IMR-90 (cell line): ENCODE measurements around the gene PDE4DIP. TPM values are rescaled to one million over a fixed set of nuclear protein-coding genes. Genes with fewer than 3 reads are reported as not detected.
"Not testable (repeated sequence)": the region's sequence is repeated elsewhere in the genome, so short reads cannot be mapped to it uniquely, and the experiment has no call there.

Experiments
- ATAC-seq: fragments of 200-7000 bp; cut with Tn5 transposase; 2 replicates; pipeline ENCODE4 v1.9.1; 2020; ENCODE audit warnings: low read depth, mild to moderate bottlenecking, moderate library complexity
- BruUV-seq: library from RNA; stranded (reverse); fragments of 400-500 nt; replicated peaks from 2 replicates; lab custom pipeline; 2021; lab: Mats Ljungman, UMichigan
- CTCF ChIA-PET: fragments of 300-600 bp; formaldehyde crosslinking; extraction: SDS; loops from one replicate; lab custom pipeline; 2021; ENCODE audit warnings: antibody characterized with exemption; lab: Yijun Ruan, JAX
- POLR2A ChIA-PET: fragments of 300-600 bp; sonication (Branson Sonifier 250); formaldehyde crosslinking; loops from one replicate; lab custom pipeline; 2022; ENCODE audit warnings: antibody characterized with exemption; ENCODE audit not compliant: unreplicated experiment; lab: Charles Lee
- DNase-seq: peaks from one replicate; pipeline ENCODE4 v3.0.0; 2013
- H2AFZ ChIP-seq: replicated peaks from 2 replicates; pipeline ENCODE3; 2013; ENCODE audit warnings: low read length, mild to moderate bottlenecking; ENCODE audit not compliant: poor library complexity
- H2AK5ac ChIP-seq: 2 replicates; pipeline ENCODE4 v1.6.1; 2013; ENCODE audit warnings: low read depth, low read length, inconsistent platforms
- H2AK9ac ChIP-seq: replicated peaks from 2 replicates; pipeline ENCODE3; 2013; ENCODE audit warnings: mild to moderate bottlenecking, low read depth, low read length, moderate library complexity; ENCODE audit not compliant: poor library complexity
- H2BK120ac ChIP-seq: 2 replicates; pipeline ENCODE4 v1.6.1; 2013; ENCODE audit warnings: low read depth, low read length, inconsistent platforms
- H2BK15ac ChIP-seq: 3 replicates; pipeline ENCODE4 v1.6.1; 2013; ENCODE audit warnings: low read depth, low read length, inconsistent platforms
- H2BK20ac ChIP-seq: 2 replicates; pipeline ENCODE4 v1.6.1; 2013; ENCODE audit warnings: low read depth, mild to moderate bottlenecking, inconsistent platforms, low read length, moderate library complexity
- H2BK5ac ChIP-seq: 2 replicates; pipeline ENCODE4 v1.6.1; 2013; ENCODE audit warnings: mild to moderate bottlenecking, low read depth, low read length, inconsistent platforms; ENCODE audit not compliant: poor library complexity, severe bottlenecking
- H3K14ac ChIP-seq: replicated peaks from 2 replicates; pipeline ENCODE4 v1.6.1; 2013; ENCODE audit warnings: low read depth, low read length, inconsistent platforms
- H3K18ac ChIP-seq: 2 replicates; pipeline ENCODE4 v1.6.1; 2013; ENCODE audit warnings: low read depth, low read length, control low read depth
- H3K23ac ChIP-seq: 2 replicates; pipeline ENCODE4 v1.6.1; 2013; ENCODE audit warnings: low read depth, low read length, inconsistent platforms
- H3K27ac ChIP-seq: 2 replicates; pipeline ENCODE4 v1.5.1; 2013; ENCODE audit warnings: mild to moderate bottlenecking, control low read depth, low read length; ENCODE audit not compliant: insufficient read depth
- H3K27me3 ChIP-seq: 2 replicates; pipeline ENCODE4 v1.6.1; 2013; ENCODE audit warnings: low read length; ENCODE audit not compliant: control insufficient read depth, insufficient read depth
- H3K36me3 ChIP-seq: 2 replicates; pipeline ENCODE4 v1.6.1; 2013; ENCODE audit warnings: low read length, mixed read lengths; ENCODE audit not compliant: control insufficient read depth, insufficient read depth
- H3K4ac ChIP-seq: 2 replicates; pipeline ENCODE4 v1.6.1; 2013; ENCODE audit warnings: low read depth, low read length, inconsistent platforms
- H3K4me1 ChIP-seq: 2 replicates; pipeline ENCODE4 v1.6.1; 2013; ENCODE audit warnings: low read length, mixed read lengths; ENCODE audit not compliant: control insufficient read depth, insufficient read depth
- H3K4me2 ChIP-seq: 2 replicates; pipeline ENCODE4 v1.6.1; 2013; ENCODE audit warnings: low read depth, mild to moderate bottlenecking, control low read depth, low read length, moderate library complexity
- H3K4me3 ChIP-seq: 2 replicates; pipeline ENCODE4 v1.5.1; 2013; ENCODE audit warnings: low read depth, mild to moderate bottlenecking, control low read depth, low read length, moderate library complexity; ENCODE audit not compliant: insufficient read depth
- H3K56ac ChIP-seq: 2 replicates; pipeline ENCODE4 v1.6.1; 2013; ENCODE audit warnings: low read length, inconsistent platforms; ENCODE audit not compliant: insufficient read depth; ENCODE audit errors: extremely low read depth
- H3K79me1 ChIP-seq, 2 experiments: 2 replicates each; pipeline ENCODE4 v1.6.1; 2013; ENCODE audit warnings: low read length in 2 of 2, inconsistent platforms in 1 of 2, low read depth in 1 of 2
- H3K9ac ChIP-seq: 2 replicates; pipeline ENCODE4 v1.6.1; 2013; ENCODE audit warnings: low read depth, low read length, control low read depth
- H3K9me1 ChIP-seq: 2 replicates; pipeline ENCODE4 v1.6.1; 2013; ENCODE audit warnings: low read length, inconsistent platforms; ENCODE audit not compliant: insufficient read depth
- H3K9me3 ChIP-seq: 2 replicates; pipeline ENCODE4 v1.6.1; 2013; ENCODE audit warnings: low read length; ENCODE audit not compliant: control insufficient read depth, insufficient read depth
- H4K20me1 ChIP-seq: 2 replicates; pipeline ENCODE4 v1.6.1; 2013; ENCODE audit warnings: low read length, inconsistent platforms; ENCODE audit not compliant: insufficient read depth
- H4K5ac ChIP-seq: 2 replicates; pipeline ENCODE4 v1.6.1; 2013; ENCODE audit warnings: mild to moderate bottlenecking, low read depth, low read length, control low read depth
- H4K8ac ChIP-seq, 2 experiments: 2 replicates each; pipeline ENCODE4 v1.6.1; 2013; ENCODE audit warnings: low read depth in 2 of 2, low read length in 2 of 2, control low read depth in 1 of 2, inconsistent platforms in 1 of 2
- H4K91ac ChIP-seq: 2 replicates; pipeline ENCODE4 v1.6.1; 2013; ENCODE audit warnings: low read depth, low read length, inconsistent platforms; ENCODE audit not compliant: insufficient read depth
- WGBS, 2 experiments: methylation state at CpG; one replicate each; pipeline versions ENCODE4 v1.1.5 to v1.1.7; 2013; ENCODE audit warnings: missing lambda C conversion rate in 2 of 2; ENCODE audit not compliant: insufficient read length in 1 of 2; ENCODE audit errors: extremely low coverage in 2 of 2; 5-methylcytosine and 5-hydroxymethylcytosine counted together
- dilution Hi-C: fragments of 300-500 bp; cut with HindIII; formaldehyde crosslinking; loops from one replicate; pipeline ENCODE4 v1.14.3; 2018; ENCODE audit warnings: low sequenced_read_pairs; ENCODE audit not compliant: unreplicated experiment
- in situ Hi-C: fragments of 300-500 bp; cut with MboI; formaldehyde crosslinking; loops from 3 replicates; pipeline ENCODE4 v1.14.3; 2019; ENCODE audit warnings: low sequenced_read_pairs, inconsistent platforms, mixed read lengths
- intact Hi-C: fragments of 100-400 bp; cut with micrococcal nuclease; formaldehyde crosslinking; loops from 2 replicates; pipeline ENCODE4 v1.10.0; 2022
- polyA plus RNA-seq, 3 experiments: library from polyadenylated mRNA; depleted of rRNA; stranded (reverse); fragments of >200 nt; gene quantifications; 2 replicates each; pipeline ENCODE4 v1.2.3, GENCODE V29; 2012; ENCODE audit warnings: low replicate concordance in 1 of 3
- total RNA-seq: library from RNA; depleted of rRNA; stranded (reverse); fragments of >200 nt; gene quantifications from 2 replicates; pipeline ENCODE4 v1.2.3, GENCODE V29; 2012

The PDE4DIP gene
- total and polyA plus RNA-seq, 2 of the 4 experiments (the other 2 are of a cell fraction): 36.7 to 74.4 TPM

DNA sequence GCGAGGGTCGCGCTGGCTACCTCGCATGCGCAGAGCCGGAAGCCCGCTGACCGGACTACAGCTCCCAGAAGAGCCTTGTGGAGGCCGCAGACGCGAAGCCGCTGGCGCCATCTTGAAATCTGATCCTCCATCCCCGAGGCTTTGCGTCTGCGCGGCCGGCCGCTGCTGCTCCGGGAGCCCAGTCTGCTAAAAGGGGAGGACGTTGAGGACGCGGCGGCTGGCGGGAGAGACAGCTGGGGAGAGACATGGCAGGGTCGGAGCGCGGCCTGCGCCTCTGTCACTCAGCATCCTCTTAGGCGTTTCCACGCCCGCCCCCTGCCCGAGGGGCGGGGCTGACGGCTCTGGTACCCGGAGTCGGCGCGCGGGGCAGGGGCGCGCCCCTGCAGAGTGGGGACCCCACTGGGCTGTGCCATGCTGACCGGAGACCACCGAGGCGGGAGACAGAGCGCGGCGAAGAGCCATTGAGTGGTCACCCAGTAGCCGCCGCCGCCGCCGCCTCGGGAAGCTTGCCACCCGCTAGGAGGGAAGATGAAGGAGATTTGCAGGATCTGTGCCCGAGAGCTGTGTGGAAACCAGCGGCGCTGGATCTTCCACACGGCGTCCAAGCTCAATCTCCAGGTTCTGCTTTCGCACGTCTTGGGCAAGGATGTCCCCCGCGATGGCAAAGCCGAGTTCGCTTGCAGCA is 108.2 kb downstream of the PDE4DIP start:
- H3K4me1 ChIP-seq, intact Hi-C loops, H3K27me3 ChIP-seq, H3K9me3 ChIP-seq, H2BK120ac ChIP-seq, H3K79me1 ChIP-seq, H4K91ac ChIP-seq, H3K18ac ChIP-seq, dilution Hi-C loops, POLR2A ChIA-PET, H3K36me3 ChIP-seq, H2AK9ac ChIP-seq, H4K20me1 ChIP-seq, in situ Hi-C loops, H2BK15ac ChIP-seq, H3K9me1 ChIP-seq, H4K8ac ChIP-seq, H2AFZ ChIP-seq, H4K5ac ChIP-seq, H3K14ac ChIP-seq, H2AK5ac ChIP-seq, BruUV-seq, DNase-seq, CTCF ChIA-PET, H2BK20ac ChIP-seq: not testable (repeated sequence)
- Histone ChIP-seq H3K4me3 (peak overlapping the region; percentile 68), H3K4me2 (peak overlapping the region; percentile 96), H3K23ac (peak overlapping the region; percentile 70), H3K9ac (peak overlapping the region; percentile 98), H3K56ac (peak overlapping the region; percentile 32; the same call in 1 of the 2 replicates), H3K4ac (0 out of 2 replicates have a peak overlapping the region, but pooled peaks have one; percentile 88), H3K27ac (peak overlapping the region; percentile 91), H2BK5ac (peak overlapping the region; percentile 87)
- peak; percentile 89 for ATAC-seq
- no CpG with 5 or more reads among the region's 66 CpGs for WGBS, 2 experiments

DNA sequence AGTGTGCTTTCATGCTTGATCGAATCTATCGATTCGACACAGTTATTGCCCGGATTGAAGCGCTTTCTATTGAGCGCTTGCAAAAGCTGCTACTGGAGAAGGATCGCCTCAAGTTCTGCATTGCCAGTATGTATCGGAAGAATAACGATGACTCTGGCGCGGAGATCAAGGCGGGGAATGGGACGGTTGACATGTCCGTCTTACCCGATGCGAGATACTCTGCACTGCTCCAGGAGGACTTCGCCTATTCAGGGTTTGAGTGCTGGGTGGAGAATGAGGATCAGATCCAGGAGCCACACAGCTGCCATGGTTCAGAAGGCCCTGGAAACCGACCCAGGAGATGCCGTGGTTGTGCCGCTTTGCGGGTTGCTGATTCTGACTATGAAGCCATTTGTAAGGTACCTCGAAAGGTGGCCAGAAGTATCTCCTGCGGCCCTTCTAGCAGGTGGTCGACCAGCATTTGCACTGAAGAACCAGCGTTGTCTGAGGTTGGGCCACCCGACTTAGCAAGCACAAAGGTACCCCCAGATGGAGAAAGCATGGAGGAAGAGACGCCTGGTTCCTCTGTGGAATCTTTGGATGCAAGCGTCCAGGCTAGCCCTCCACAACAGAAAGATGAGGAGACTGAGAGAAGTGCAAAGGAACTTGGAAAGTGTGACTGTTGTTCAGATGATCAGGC is 108.8 kb downstream of the PDE4DIP start:
- H3K36me3 ChIP-seq, H2BK15ac ChIP-seq, H4K91ac ChIP-seq, H2AFZ ChIP-seq, H4K20me1 ChIP-seq, H3K4ac ChIP-seq, CTCF ChIA-PET, H3K27me3 ChIP-seq, H3K9me1 ChIP-seq, H2BK120ac ChIP-seq, H2AK9ac ChIP-seq, H3K4me1 ChIP-seq, H3K9me3 ChIP-seq, dilution Hi-C loops, H2BK20ac ChIP-seq, intact Hi-C loops, H3K79me1 ChIP-seq, H3K18ac ChIP-seq, in situ Hi-C loops, H2AK5ac ChIP-seq, H4K5ac ChIP-seq, H4K8ac ChIP-seq, H2BK5ac ChIP-seq, POLR2A ChIA-PET: not testable (repeated sequence)
- DNase-seq (peak; percentile 19), ATAC-seq (peak; percentile 5; the same call in 1 of the 2 replicates)
- Histone ChIP-seq H3K23ac (peak overlapping the region; percentile 70), H3K4me3 (peak overlapping the region; percentile 68), H3K4me2 (peak overlapping the region; percentile 96), H3K56ac (peak overlapping the region; percentile 32; the same call in 1 of the 2 replicates), H3K14ac (peak overlapping the region; percentile 37), H3K9ac (peak overlapping the region; percentile 98), H3K27ac (peak overlapping the region; percentile 91)
- WGBS, 2 experiments: no CpG with 5 or more reads among the region's 28 CpGs
- TSS peak; percentile 64 for BruUV-seq
